Lower lobe of right lung (tissue), 2 donors: ENCODE measurements around the gene SDC1. TPM values are rescaled to one million over a fixed set of nuclear protein-coding genes. Genes with fewer than 3 reads are reported as not detected.
"Not testable (repeated sequence)": the region's sequence is repeated elsewhere in the genome, so short reads cannot be mapped to it uniquely, and the experiment has no call there.

Source experiments
- ATAC-seq, 2 donors: fragments of 200-7000 bp; cut with Tn5 transposase; one replicate each; pipeline ENCODE4 v1.9.1; 2020 to 2022; ENCODE audit warnings: mild to moderate bottlenecking in 2 of 2, moderate library complexity in 2 of 2
- DNase-seq: peaks from one replicate; pipeline ENCODE4 v3.0.0-alpha.2; 2020
- H3K27ac ChIP-seq: fragments of 200-600 bp; one replicate; pipeline ENCODE4 v1.8.0; 2022
- H3K27me3 ChIP-seq: fragments of 200-600 bp; one replicate; pipeline ENCODE4 v1.8.0; 2022; ENCODE audit warnings: low read depth
- H3K36me3 ChIP-seq: fragments of 200-600 bp; one replicate; pipeline ENCODE4 v1.8.0; 2022; ENCODE audit warnings: mild to moderate bottlenecking
- H3K4me1 ChIP-seq: fragments of 200-600 bp; one replicate; pipeline ENCODE4 v1.8.0; 2022
- H3K4me3 ChIP-seq: fragments of 200-600 bp; one replicate; pipeline ENCODE4 v1.8.0; 2022; ENCODE audit warnings: mild to moderate bottlenecking
- H3K9me3 ChIP-seq: fragments of 200-600 bp; one replicate; pipeline ENCODE4 v1.8.0; 2022
- CTCF ChIP-seq: fragments of 200-600 bp; IDR thresholded peaks from one replicate; pipeline ENCODE4 v1.8.0; 2022; ENCODE audit warnings: antibody characterized with exemption, mild to moderate bottlenecking
- intact Hi-C: fragments of 100-400 bp; cut with DNase I; formaldehyde crosslinking; loops from one replicate; pipeline ENCODE4 v1.11.0; 2022
- long read RNA-seq: library from polyadenylated mRNA; unstranded; transcript quantifications from one replicate; pipeline ENCODE4 v2.0.0, GENCODE V29; 2021
- total RNA-seq: library from RNA; stranded (reverse); fragmentation: NEBNext Ultra II Directional; extraction: Animal tissue kit (Norgen Biotek cat#: 25700); gene quantifications from one replicate; pipeline ENCODE4 v1.2.1, GENCODE V29; 2021
- donor health status: DM: no; HTN: yes; CAD: no; lungs with severe emphysema.

The SDC1 gene
- total RNA-seq, result 90.0 TPM
- long read RNA-seq, transcript SDC1-201 (5 exons, 3,147 nt), result major isoform, 84 of 219 reads
- long read RNA-seq, transcript SDC1-202 (6 exons, 3,291 nt), result minor isoform, 21 of 219 reads
- long read RNA-seq, partial matches to known transcripts, result 57 of 219 reads
- long read RNA-seq, other reads (novel, unspliced or antisense), result 57 of 219 reads

GRCh38 chr2:20224716-20225293 is at the start of gene SDC1:
TSS of gene SDC1 (minus strand) at chr2:20225130. CDS start at chr2:20224867, 263 bp downstream.
- ATAC-seq, result peak; percentile 76
- Histone ChIP-seq H3K27me3 (peaks cover 35% of the 10 kb centered on the region), H3K27ac (peak within 1 kb of the TSS; percentile 82), H3K4me3 (peak within 1 kb of the TSS; percentile 70), H3K9me3 (no peaks in the 10 kb centered on the region), H3K36me3 (no peaks in the 10 kb centered on the region), H3K4me1 (peaks cover 29% of the 10 kb centered on the region)
- peak; percentile 68 for DNase-seq
- no peak for TF ChIP-seq CTCF
- intact Hi-C loops, result no loop called here

- Histone ChIP-seq H3K36me3 (peaks cover 51% of the 10 kb centered on the region), H3K27ac (no peak overlapping the region), H3K4me1 (no peaks in the 10 kb centered on the region), H3K27me3 (no peaks in the 10 kb centered on the region), H3K4me3 (no peak overlapping the region), H3K9me3 (no peaks in the 10 kb centered on the region)
- no peak for TF ChIP-seq CTCF
- intact Hi-C loops, result no loop called here
- ATAC-seq, result no peak
- no peak for DNase-seq
Observed at GRCh38 chr2:20273042-20273441, 48.1 kb upstream of the SDC1 start.

GRCh38 chr2:20268317-20268716 is 43.4 kb upstream of the SDC1 start:
- ATAC-seq, H3K27ac ChIP-seq, DNase-seq, H3K4me3 ChIP-seq, H3K4me1 ChIP-seq, H3K9me3 ChIP-seq, intact Hi-C loops, H3K27me3 ChIP-seq: not testable (repeated sequence)
- H3K36me3 ChIP-seq, result peaks cover 44% of the 10 kb centered on the region

- H3K27ac ChIP-seq, result no peak overlapping the region
- no peak for DNase-seq
- H3K9me3 ChIP-seq, result no peaks in the 10 kb centered on the region
- intact Hi-C loops, result no loop called here
- no peaks in the 10 kb centered on the region for H3K27me3 ChIP-seq
- no peak overlapping the region for H3K4me3 ChIP-seq
- H3K36me3 ChIP-seq, result peaks cover 44% of the 10 kb centered on the region
- no peak for ATAC-seq
- no peaks in the 10 kb centered on the region for H3K4me1 ChIP-seq
- TF ChIP-seq CTCF, result no peak
Observed at GRCh38 chr2:20267529-20267928, 42.6 kb upstream of the SDC1 start.

- Histone ChIP-seq H3K27me3 (no peaks in the 10 kb centered on the region), H3K9me3 (no peaks in the 10 kb centered on the region), H3K4me1 (no peaks in the 10 kb centered on the region), H3K4me3 (no peak overlapping the region), H3K27ac (no peak overlapping the region), H3K36me3 (peaks cover 58% of the 10 kb centered on the region)
- intact Hi-C loops, result no loop called here
- TF ChIP-seq CTCF, result no peak
- DNase-seq (no peak), ATAC-seq (no peak)
Observed at GRCh38 chr2:20264629-20265028, 39.7 kb upstream of the SDC1 start.

- Histone ChIP-seq H3K27me3 (no peaks in the 10 kb centered on the region), H3K4me1 (no peaks in the 10 kb centered on the region), H3K27ac (no peak overlapping the region), H3K9me3 (no peaks in the 10 kb centered on the region), H3K36me3 (peaks cover 92% of the 10 kb centered on the region), H3K4me3 (no peak overlapping the region)
- intact Hi-C loops, result no loop called here
- ATAC-seq (no peak), DNase-seq (no peak)
- TF ChIP-seq CTCF, result no peak
Observed at GRCh38 chr2:20257411-20257810, 32.5 kb upstream of the SDC1 start.
